ENCODE results near the gene BBS9.
"Not testable (repeated sequence)": the region's sequence is repeated elsewhere in the genome, so short reads cannot be mapped to it uniquely, and the experiment has no call there.

BBS9 gene

GRCh38 chr7:33276325-33276724 is 147.0 kb downstream of the BBS9 start:
- DNase-seq (ENCODE audit: low spot score): no peak

GRCh38 chr7:33276729-33277128 is 147.4 kb downstream of the BBS9 start:
- no peak for DNase-seq (ENCODE audit: low spot score)

GRCh38 chr7:33278095-33278494 is 148.7 kb downstream of the BBS9 start:
- DNase-seq (ENCODE audit: low spot score): no peak

GRCh38 chr7:33286501-33286900 is 157.1 kb downstream of the BBS9 start:
- DNase-seq (ENCODE audit: low spot score): no peak

GRCh38 chr7:33287738-33288137 is 158.4 kb downstream of the BBS9 start:
- no peak for DNase-seq (ENCODE audit: low spot score)

GRCh38 chr7:33298848-33299247 is 169.5 kb downstream of the BBS9 start:
- peak; percentile 33 for DNase-seq (ENCODE audit: low spot score)

- DNase-seq (ENCODE audit: low spot score): no peak
Measured at GRCh38 chr7:33299425-33299824, 170.1 kb downstream of the BBS9 start.

- DNase-seq (ENCODE audit: low spot score): no peak
Measured at GRCh38 chr7:33300131-33300530, 170.8 kb downstream of the BBS9 start.

GRCh38 chr7:33300742-33301141 is 171.4 kb downstream of the BBS9 start:
- no peak for DNase-seq (ENCODE audit: low spot score)

GRCh38 chr7:33303978-33304557 is 174.7 kb downstream of the BBS9 start:
- DNase-seq (ENCODE audit: low spot score): not testable (repeated sequence)

GRCh38 chr7:33307205-33307604 is 177.8 kb downstream of the BBS9 start:
- no peak for DNase-seq (ENCODE audit: low spot score)

GRCh38 chr7:33310546-33310945 is 181.2 kb downstream of the BBS9 start:
- no peak for DNase-seq (ENCODE audit: low spot score)

- DNase-seq (ENCODE audit: low spot score): no peak
Measured at GRCh38 chr7:33325754-33326484, 196.6 kb downstream of the BBS9 start.

- DNase-seq (ENCODE audit: low spot score): no peak
Measured at GRCh38 chr7:33326485-33326848, 197.1 kb downstream of the BBS9 start.

GRCh38 chr7:33327427-33327826 is 198.1 kb downstream of the BBS9 start:
- no peak for DNase-seq (ENCODE audit: low spot score)

GRCh38 chr7:33334349-33334748 is 205.0 kb downstream of the BBS9 start:
- peak; percentile 20 for DNase-seq (ENCODE audit: low spot score)

GRCh38 chr7:33336820-33337219 is 207.5 kb downstream of the BBS9 start:
- DNase-seq (ENCODE audit: low spot score): no peak

- DNase-seq (ENCODE audit: low spot score): no peak
Measured at GRCh38 chr7:33339074-33339790, 209.9 kb downstream of the BBS9 start.

- no peak for DNase-seq (ENCODE audit: low spot score)
Measured at GRCh38 chr7:33346055-33346454, 216.7 kb downstream of the BBS9 start.

- DNase-seq (ENCODE audit: low spot score): no peak
Measured at GRCh38 chr7:33350577-33350976, 221.2 kb downstream of the BBS9 start.

- no peak for DNase-seq (ENCODE audit: low spot score)
Measured at GRCh38 chr7:33351709-33352108, 222.3 kb downstream of the BBS9 start.

GRCh38 chr7:33354201-33354600 is 224.8 kb downstream of the BBS9 start:
- no peak for DNase-seq (ENCODE audit: low spot score)

- no peak for DNase-seq (ENCODE audit: low spot score)
Measured at GRCh38 chr7:33355386-33355785, 226.0 kb downstream of the BBS9 start.
